Upper lobe of left lung (tissue), 6 donors: ENCODE measurements around the gene FGF1. TPM values are rescaled to one million over a fixed set of nuclear protein-coding genes. Genes with fewer than 3 reads are reported as not detected.

Source experiments
- ATAC-seq, 2 donors: fragments of 200-7000 bp; cut with Tn5 transposase; one replicate each; pipeline ENCODE4 v1.9.1; 2022; ENCODE audit warnings: mild to moderate bottlenecking in 2 of 2, moderate library complexity in 2 of 2; ENCODE audit not compliant: low FRiP score in 2 of 2
- DNase-seq, 2 donors: peaks; one replicate each; pipeline ENCODE4 v3.0.0-alpha.2; 2019 to 2020
- H3K27ac ChIP-seq, 4 donors: fragments of 200-600 bp; sonication (generic); one replicate each; pipeline ENCODE4 v1.5.1; 2016 to 2019
- H3K27me3 ChIP-seq, 4 donors: fragments of 200-600 bp; sonication (generic); one replicate each; pipeline ENCODE4 v1.5.1; 2017 to 2019
- H3K36me3 ChIP-seq, 4 donors: fragments of 200-600 bp; sonication (generic); one replicate each; pipeline ENCODE4 v1.5.1; 2016 to 2019
- H3K4me1 ChIP-seq, 4 donors: fragments of 200-600 bp; sonication (generic); one replicate each; pipeline ENCODE4 v1.5.1; 2018 to 2019
- H3K4me3 ChIP-seq, 4 donors: fragments of 200-600 bp; sonication (generic); one replicate each; pipeline ENCODE4 v1.5.1; 2017 to 2019; ENCODE audit warnings: mild to moderate bottlenecking in 2 of 4, moderate library complexity in 1 of 4
- H3K9me3 ChIP-seq, 4 donors: fragments of 200-600 bp; sonication (generic); one replicate each; pipeline ENCODE4 v1.5.1; 2018 to 2019
- CTCF ChIP-seq, 6 experiments: fragments of 450-650 bp in 4 of 6; fragments of 200-600 bp in 2 of 6; sonication (generic) in 2 of 6; IDR thresholded peaks; one replicate each; pipeline ENCODE4 v1.5.1; 2016 to 2019; ENCODE audit warnings: antibody characterized with exemption in 6 of 6
- EP300 ChIP-seq, 4 donors: sonication (generic); formaldehyde crosslinking; IDR thresholded peaks; one replicate each; pipeline ENCODE4 v1.5.1; 2017; ENCODE audit warnings: antibody characterized with exemption in 4 of 4, control low read depth in 2 of 4
- POLR2A ChIP-seq, 4 donors: fragments of 450-650 bp; IDR thresholded peaks; one replicate each; pipeline ENCODE4 v1.5.1; 2016 to 2017; ENCODE audit warnings: antibody characterized with exemption in 4 of 4, mild to moderate bottlenecking in 2 of 4
- POLR2AphosphoS5 ChIP-seq, 2 donors: sonication (generic); formaldehyde crosslinking; IDR thresholded peaks; one replicate each; pipeline ENCODE4 v1.5.1; 2017; ENCODE audit warnings: antibody characterized with exemption in 2 of 2
- WGBS, 2 donors: methylation state at CpG; one replicate each; pipeline ENCODE4 v1.1.5; 2017 to 2018; 5-methylcytosine and 5-hydroxymethylcytosine counted together
- total RNA-seq, 6 donors: library from RNA; depleted of rRNA in 4 of 6; stranded (reverse); fragments of >200 nt in 4 of 6; gene quantifications; one replicate each; pipeline versions ENCODE4 v1.1.0 to v1.2.1, GENCODE V29; 2016 to 2021
- donor health status: DM: no; HTN: no; CAD: no; lungs with moderate emphysema.
- donor health status: DM: no; HTN: yes; CAD: no; lungs with severe emphysema.

FGF1 gene
- total RNA-seq, 6 donors from 2014 or later: 0.63 to 1.3 (median 0.77) TPM; not detected in 2

GRCh38 chr5:142663246-142663645 lies 22.6 kb downstream of the FGF1 start:
- no peaks in the 10 kb centered on the region for H3K36me3 ChIP-seq
- ATAC-seq (no peak), DNase-seq (no peak)
- H3K9me3 ChIP-seq: no peaks in the 10 kb centered on the region
- H3K27me3 ChIP-seq: no peaks in the 10 kb centered on the region
- 87 to 90% methylated on average over 6 of the region's 6 CpGs for WGBS, 2 donors
- H3K4me3 ChIP-seq: no peak overlapping the region
- H3K4me1 ChIP-seq: no peaks in the 10 kb centered on the region
- no peak overlapping the region for H3K27ac ChIP-seq
- TF ChIP-seq POLR2AphosphoS5 (IDR thresholded peaks at IDR 0.05): no peak
- no peak for TF ChIP-seq EP300 (IDR thresholded peaks at IDR 0.05)
- TF ChIP-seq CTCF (IDR thresholded peaks at IDR 0.05): no peak
- no peak for TF ChIP-seq POLR2A (IDR thresholded peaks at IDR 0.05)

GRCh38 chr5:142661957-142662356 lies 23.9 kb downstream of the FGF1 start:
- DNase-seq (no peak), ATAC-seq (no peak)
- Histone ChIP-seq H3K36me3 (no peaks in the 10 kb centered on the region), H3K27me3 (no peaks in the 10 kb centered on the region), H3K4me1 (no peaks in the 10 kb centered on the region), H3K9me3 (no peaks in the 10 kb centered on the region), H3K27ac (no peak overlapping the region), H3K4me3 (no peak overlapping the region)
- 83 to 92% methylated on average over 11 of the region's 11 CpGs for WGBS, 2 donors
- TF ChIP-seq CTCF (IDR thresholded peaks at IDR 0.05) (no peak), EP300 (IDR thresholded peaks at IDR 0.05) (no peak), POLR2A (IDR thresholded peaks at IDR 0.05) (no peak), POLR2AphosphoS5 (IDR thresholded peaks at IDR 0.05) (no peak)

GRCh38 chr5:142661143-142661542 lies 24.7 kb downstream of the FGF1 start:
- WGBS, 2 donors: 96 to 98% methylated on average over 2 of the region's 2 CpGs
- DNase-seq (no peak), ATAC-seq (no peak)
- Histone ChIP-seq H3K4me1 (peaks cover 0 to under 1% (median 0%) of the 10 kb centered on the region in 4 donors), H3K4me3 (no peak overlapping the region), H3K36me3 (no peaks in the 10 kb centered on the region), H3K27me3 (no peaks in the 10 kb centered on the region), H3K9me3 (no peaks in the 10 kb centered on the region), H3K27ac (no peak overlapping the region)
- TF ChIP-seq POLR2A (IDR thresholded peaks at IDR 0.05): no peak

GRCh38 chr5:142660731-142661130 lies 25.2 kb downstream of the FGF1 start:
- ATAC-seq (no peak), DNase-seq (no peak)
- no peaks in the 10 kb centered on the region for H3K27me3 ChIP-seq
- no peak overlapping the region for H3K27ac ChIP-seq
- H3K36me3 ChIP-seq: no peaks in the 10 kb centered on the region
- TF ChIP-seq EP300 (IDR thresholded peaks at IDR 0.05): no peak
- TF ChIP-seq POLR2AphosphoS5 (IDR thresholded peaks at IDR 0.05): no peak
- TF ChIP-seq POLR2A (IDR thresholded peaks at IDR 0.05): no peak
- no peak for TF ChIP-seq CTCF (IDR thresholded peaks at IDR 0.05)
- no peak overlapping the region for H3K4me3 ChIP-seq
- H3K4me1 ChIP-seq: peaks cover 0 to 4% (median 2%) of the 10 kb centered on the region in 4 donors
- no peaks in the 10 kb centered on the region for H3K9me3 ChIP-seq

GRCh38 chr5:142660196-142660595 lies 25.7 kb downstream of the FGF1 start:
- DNase-seq (no peak), ATAC-seq (no peak)
- no peak overlapping the region for H3K4me3 ChIP-seq
- H3K27ac ChIP-seq: no peak overlapping the region
- TF ChIP-seq CTCF (IDR thresholded peaks at IDR 0.05) (no peak), POLR2AphosphoS5 (IDR thresholded peaks at IDR 0.05) (no peak), EP300 (IDR thresholded peaks at IDR 0.05) (no peak), POLR2A (IDR thresholded peaks at IDR 0.05) (no peak)
- whole genome bisulfite sequencing, 2 donors: 97 to 99% methylated on average over 8 to 10 of the region's 10 CpGs
- H3K27me3 ChIP-seq: no peaks in the 10 kb centered on the region
- H3K36me3 ChIP-seq: no peaks in the 10 kb centered on the region
- H3K4me1 ChIP-seq: peaks cover 0 to 8% (median 3%) of the 10 kb centered on the region in 4 donors
- H3K9me3 ChIP-seq: no peaks in the 10 kb centered on the region
